Hepatocyte (in vitro differentiated cells): ENCODE results near the gene HARS2.

ENCODE experiments used
- EZH2 ChIP-seq: fragments of 200-600 bp; sonication (generic); IDR thresholded peaks from 2 replicates; pipeline ENCODE4 v1.6.1; 2016; ENCODE audit warnings: antibody characterized with exemption, mild to moderate bottlenecking, borderline replicate concordance
- EZH2phosphoT487 ChIP-seq: fragments of 200-600 bp; sonication (generic); IDR thresholded peaks from one replicate; pipeline ENCODE4 v1.6.1; 2018; ENCODE audit warnings: antibody characterized with exemption, mild to moderate bottlenecking, low read depth, moderate library complexity; ENCODE audit not compliant: unreplicated experiment, severe bottlenecking
- TF ChIP-seq, protein P1 (sequence below): fragments of 200-600 bp; sonication (generic); IDR thresholded peaks from 2 replicates; pipeline ENCODE4 v1.5.1; 2016; ENCODE audit warnings: antibody characterized with exemption, mild to moderate bottlenecking; ENCODE audit not compliant: poor library complexity

DNA sequence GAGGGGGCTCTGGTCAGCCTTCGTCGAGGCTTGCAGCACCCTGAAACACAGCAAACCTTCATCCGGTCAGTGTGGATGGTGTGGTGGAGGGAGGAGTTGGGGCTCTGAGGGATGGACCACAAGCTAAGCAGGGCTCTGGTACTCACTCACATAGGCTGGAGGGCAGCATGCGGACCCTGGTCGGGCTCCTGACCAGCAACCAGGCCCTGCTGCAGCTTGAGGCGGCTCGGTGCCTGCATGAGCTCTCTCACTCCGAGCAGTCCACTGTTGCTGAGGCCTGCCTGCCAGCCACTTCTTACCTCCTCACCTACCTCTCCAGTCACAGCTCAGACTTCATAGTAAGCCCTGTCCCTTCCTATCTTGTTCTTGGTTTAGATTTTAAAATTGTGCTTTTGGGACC lies 49.5 kb upstream of the HARS2 start:
- TF ChIP-seq, protein P1, sequence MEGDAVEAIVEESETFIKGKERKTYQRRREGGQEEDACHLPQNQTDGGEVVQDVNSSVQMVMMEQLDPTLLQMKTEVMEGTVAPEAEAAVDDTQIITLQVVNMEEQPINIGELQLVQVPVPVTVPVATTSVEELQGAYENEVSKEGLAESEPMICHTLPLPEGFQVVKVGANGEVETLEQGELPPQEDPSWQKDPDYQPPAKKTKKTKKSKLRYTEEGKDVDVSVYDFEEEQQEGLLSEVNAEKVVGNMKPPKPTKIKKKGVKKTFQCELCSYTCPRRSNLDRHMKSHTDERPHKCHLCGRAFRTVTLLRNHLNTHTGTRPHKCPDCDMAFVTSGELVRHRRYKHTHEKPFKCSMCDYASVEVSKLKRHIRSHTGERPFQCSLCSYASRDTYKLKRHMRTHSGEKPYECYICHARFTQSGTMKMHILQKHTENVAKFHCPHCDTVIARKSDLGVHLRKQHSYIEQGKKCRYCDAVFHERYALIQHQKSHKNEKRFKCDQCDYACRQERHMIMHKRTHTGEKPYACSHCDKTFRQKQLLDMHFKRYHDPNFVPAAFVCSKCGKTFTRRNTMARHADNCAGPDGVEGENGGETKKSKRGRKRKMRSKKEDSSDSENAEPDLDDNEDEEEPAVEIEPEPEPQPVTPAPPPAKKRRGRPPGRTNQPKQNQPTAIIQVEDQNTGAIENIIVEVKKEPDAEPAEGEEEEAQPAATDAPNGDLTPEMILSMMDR = no peak
- TF ChIP-seq EZH2 = no peak
- TF ChIP-seq EZH2phosphoT487 = no peak
